GM21423 (cell line): ENCODE results near the gene SSPN.

Experiments used
- ATAC-seq: cut with Tn5 transposase; IDR thresholded peaks from one replicate; pipeline ENCODE4 v1.9.1; 2021; ENCODE audit warnings: mild to moderate bottlenecking, moderate library complexity; ENCODE audit not compliant: unreplicated experiment

Gene SSPN

DNA sequence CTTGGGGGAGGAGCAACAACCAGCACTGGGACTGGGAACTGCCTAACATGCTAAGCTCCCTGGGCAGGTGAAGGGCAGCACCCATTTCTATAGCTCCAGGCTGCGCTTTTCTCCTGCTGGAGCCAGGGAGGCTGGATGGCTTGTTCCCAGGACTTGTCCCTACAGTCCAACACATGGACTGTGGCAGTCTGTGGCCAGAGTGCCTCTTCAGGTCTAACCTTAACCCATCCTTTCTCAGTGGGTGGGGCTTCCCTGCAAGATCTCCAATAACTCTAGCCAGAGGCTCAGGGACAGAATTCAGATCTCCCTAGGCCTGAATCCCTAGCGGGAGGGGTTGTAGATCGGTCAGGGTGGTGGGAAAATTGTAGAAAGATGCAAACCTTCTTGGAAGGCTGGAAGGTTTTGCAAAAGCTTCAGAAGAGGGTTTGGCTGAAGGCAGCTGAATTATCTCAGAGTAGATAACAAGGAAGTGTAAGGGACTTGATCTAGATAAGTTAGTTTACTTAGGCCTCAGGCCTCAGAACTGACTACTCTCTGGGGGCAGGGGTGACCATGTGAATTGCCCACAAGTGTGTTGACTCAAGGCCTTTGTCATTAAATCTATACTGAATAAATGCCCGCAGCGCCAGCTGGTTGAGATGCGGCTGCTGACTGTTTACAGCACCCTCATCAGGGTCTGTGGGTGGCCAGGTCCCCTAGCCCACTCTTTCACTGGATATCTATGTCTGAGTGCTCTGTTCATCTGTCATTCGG is 60.7 kb downstream of the SSPN start:
- no peak for ATAC-seq

DNA sequence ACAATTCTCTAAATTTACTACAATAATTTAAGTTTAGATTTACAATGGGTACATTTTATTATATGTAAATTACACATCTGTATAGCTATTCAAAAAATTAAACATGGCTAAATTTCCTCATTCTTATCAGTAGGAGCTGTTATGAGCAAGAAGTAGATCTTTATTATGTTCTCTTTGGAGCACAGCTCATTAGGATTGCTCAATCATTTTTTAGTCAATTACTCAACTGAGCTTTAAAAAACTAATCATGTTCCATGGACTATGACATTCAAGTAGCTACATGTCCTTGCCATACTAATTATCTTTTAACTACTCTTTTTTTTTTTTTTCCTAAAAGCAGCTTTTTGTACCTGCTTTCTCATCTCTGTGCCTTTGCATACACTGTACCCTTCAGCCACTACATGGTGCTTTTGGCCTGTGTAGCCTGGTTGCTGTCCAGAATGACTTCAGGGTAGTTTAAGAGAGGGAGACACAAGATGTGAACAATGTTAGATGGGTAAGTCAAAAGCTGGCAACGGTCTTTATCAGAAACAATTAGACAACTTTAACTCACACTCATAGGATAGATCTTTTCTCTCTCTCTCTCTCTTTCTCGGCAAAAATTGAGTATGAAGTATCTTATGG is 69.0 kb downstream of the SSPN start:
- no peak for ATAC-seq

DNA sequence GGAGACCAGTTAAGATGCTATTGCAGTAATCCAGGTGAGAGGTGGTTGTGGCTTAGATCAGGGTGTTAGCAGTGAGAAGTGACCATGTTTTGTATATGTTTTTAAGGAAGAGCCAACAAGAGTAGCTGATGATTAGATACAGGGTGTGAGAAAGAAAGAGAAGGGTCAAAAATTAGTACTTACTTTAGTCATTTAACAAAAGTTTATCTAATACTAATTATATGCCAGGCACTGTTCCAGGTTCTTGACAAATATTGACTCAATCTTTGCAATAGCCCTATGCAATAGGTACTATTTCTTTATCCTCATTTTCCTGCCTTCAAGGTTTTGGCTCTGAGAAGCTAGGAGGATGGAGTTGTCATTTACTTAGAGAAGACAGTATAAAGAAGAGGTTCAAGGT is 70.2 kb downstream of the SSPN start:
- ATAC-seq, result no peak

DNA sequence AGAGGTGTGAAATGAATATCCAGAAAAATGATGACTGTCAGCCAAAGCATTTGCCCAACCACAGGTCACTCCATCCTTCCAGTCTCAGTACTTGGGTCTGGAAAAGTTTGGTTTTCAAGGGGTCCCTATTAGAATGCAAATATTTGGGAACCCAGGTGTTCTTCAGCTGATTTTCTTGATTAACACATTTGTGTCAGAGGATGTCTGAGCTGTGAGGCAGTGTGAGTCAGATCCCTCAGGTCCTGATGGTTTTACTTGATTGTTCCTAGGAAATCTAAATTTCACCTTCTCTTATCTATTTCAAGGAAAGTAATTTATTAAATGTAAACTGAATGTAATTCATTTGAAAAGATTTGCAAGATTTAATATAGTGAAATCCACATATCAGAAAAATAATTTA is 71.5 kb downstream of the SSPN start:
- ATAC-seq, result no peak

DNA sequence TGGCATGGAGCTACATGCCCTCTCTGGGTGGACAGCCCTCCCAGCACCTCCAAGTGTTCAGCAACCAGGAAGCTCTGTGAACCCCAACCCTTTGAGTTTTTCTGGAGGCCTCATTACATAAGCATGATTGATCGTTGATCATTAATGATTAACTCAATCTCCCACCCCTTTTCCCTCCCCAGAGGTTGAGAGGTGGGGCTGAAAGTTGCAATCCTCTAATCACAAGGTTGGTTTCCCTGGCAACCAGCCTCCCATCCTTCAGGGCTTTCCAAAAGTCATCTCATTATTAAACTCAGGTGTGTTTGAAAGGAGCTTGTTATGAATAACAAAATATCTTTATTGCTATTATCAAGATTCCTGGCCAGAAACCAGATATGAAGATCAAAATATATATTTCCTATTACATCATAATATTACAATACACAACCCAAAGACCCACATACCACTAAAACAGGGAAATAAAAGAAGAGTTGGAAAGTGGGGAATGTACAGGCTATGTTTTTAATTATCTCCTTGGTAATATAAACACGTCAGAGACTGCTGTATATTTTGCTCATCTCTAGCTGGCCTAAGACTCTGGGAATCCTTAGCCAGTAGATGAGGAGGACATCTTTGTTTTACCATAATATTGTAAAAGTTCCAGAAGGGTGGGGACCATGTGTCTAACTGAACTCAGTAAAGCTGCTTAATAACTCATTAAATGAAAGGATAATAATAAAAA is 73.6 kb downstream of the SSPN start:
- no peak for ATAC-seq

DNA sequence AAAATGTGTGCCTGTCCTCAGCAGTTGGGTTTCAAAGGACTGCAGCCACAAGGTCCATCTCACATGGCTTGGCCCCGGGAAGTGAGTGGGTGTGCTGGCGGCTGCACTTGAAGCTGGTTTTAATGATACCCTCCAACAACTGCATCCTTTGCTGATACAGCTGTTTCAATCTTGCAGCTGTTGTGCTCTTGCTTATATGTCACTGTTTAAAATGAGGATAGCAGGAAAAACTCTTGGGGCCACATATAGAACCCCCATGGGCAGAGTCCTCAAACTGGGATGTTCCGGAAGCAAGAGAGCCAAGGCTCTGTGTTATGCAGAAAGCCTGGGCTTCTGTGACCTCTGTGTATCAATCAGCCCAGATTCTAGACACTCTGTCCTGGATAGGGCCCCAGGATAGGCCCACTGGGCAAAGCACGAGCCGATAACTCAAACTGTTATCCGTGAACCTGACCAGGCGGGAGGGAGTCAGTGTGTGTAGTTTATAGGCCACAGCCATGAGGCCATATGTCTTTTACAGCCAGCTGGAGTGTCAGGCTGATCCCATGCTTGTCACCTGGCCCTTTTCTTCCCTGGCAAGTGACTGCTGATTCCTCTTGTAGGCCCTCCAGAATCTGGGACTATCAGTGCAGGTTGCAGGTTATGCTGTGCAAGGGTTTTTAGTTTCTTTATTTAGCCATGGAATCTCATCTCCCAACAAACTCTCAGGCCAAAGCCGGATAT is 74.3 kb downstream of the SSPN start:
- no peak for ATAC-seq

DNA sequence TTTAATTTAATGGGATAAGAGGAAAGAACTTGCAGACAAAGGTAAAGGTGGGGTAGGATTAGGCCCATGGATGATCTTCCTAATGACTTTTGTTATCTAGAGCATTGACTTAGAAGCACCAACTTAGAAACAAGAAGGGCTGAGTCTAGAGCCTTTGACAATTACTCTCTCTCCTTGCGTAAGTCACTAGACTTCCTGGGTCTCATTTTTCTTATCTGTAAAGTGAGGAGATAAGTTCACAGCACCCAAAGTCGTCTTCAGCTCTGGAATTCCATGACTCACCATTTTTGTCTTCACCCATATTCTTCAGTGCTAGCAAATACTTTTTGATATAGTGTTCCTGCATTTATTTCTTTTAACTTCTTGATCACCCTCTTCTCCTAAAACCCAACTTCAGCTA is 75.7 kb downstream of the SSPN start:
- no peak for ATAC-seq

DNA sequence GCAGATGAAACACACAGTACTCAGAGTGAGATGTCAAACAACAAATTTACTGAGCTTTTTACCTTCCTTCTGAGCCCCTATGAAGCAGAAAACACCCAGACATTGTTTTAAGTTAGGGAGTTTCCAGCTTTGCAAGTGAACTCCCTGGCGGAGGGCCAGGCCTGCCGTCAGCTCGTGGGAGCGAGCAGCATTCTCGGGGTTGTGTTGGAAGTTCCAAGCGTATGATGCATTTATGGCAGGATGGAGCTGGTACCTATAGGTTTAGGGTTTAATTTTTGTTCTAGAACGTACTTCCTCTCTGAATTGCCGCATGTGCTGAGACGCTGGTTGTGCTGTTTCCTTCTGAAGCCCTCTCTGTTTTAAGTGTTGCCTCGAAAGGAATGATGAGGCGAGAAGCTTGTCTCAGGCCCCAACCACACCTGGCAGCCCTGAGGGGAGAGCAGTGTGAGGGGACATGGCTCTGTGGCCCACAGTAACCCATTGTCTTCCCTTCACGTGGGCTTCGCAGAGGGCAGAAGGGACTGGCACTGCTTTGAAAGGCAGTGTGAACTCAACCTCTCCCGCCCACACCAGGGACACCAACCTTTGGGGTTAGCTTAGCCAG is 76.6 kb downstream of the SSPN start:
- ATAC-seq, result no peak

DNA sequence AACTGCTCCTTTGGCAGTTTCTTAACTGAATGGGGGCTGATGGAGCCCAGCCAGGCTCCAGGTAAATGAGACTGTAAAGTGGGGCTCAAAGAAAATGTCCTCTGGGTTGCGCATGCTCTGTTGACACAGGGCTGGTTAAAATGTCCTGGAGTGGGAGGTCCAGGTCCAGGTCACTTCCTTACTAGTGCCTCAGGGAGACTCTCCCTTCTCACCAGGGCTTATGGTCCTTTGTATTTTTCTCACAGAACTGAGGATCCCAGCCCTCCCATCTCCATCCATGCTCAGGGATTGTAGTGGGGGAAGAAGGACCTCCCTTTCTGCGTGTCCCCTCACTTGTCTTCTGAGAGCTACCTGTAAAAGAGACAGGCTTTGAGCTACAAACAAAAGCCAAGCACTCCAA is 77.5 kb downstream of the SSPN start:
- ATAC-seq, result no peak

DNA sequence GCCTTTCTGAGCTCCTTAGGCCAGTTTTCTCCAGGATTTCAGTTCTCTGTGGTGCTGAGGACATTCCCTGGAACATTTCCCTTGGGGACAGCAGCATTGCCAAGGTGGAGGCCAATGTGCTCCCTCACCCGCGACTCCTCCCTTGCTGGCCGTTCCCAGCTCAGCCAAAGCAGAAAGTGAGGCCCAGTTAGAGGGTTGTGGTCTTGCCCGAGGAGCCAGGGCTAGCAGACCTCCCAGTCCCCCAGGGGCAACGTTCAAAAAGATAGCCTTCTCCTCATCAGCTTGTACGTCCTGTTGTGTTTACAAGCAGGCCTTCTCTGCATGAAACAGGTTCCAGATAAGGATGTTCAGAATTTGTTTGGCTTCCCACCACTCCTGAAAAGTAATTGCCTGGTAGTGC is 78.4 kb downstream of the SSPN start:
- ATAC-seq, result no peak

DNA sequence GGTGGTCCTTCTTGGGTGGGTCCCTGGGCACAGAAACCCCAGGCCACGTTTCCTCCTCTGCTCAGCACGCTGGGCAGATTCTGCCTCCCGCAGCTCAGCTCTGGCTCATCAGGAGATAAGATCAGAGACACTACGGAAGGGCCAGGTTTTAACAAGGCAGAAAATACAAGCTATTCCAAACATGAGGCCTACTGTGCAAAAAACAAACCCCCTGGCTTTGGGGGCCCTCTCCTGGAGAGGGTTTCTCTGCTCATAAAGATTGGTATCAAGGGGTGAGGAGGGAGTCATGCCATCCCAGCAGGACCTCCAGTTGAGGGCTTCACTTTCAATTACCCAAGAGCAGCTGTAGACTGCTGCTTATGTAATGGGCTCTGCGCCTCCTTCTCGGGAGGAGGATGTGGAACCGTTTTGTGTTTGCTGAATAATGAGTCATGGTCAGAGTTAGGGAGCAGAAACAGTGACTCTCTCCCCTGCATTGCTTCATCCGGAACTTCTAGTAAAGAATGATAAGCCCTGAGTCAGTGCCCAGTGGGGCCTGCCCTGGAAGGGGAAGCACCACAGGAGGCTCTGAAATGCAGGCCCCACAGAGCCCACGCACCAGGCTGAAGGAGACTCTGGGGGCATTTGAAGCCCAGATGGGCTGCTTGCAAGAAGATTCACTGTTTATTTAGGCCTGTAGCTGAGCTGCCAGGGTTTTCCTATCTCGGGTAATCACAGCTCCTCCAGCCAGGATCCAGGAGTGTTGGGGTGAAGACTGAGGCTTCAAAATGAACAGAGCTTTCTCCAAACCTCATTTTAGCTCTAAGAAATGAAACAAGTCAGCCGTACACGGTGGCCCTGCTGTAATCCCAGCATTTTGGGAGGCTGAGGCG is 79.3 kb downstream of the SSPN start:
- peak; percentile 89 for ATAC-seq

DNA sequence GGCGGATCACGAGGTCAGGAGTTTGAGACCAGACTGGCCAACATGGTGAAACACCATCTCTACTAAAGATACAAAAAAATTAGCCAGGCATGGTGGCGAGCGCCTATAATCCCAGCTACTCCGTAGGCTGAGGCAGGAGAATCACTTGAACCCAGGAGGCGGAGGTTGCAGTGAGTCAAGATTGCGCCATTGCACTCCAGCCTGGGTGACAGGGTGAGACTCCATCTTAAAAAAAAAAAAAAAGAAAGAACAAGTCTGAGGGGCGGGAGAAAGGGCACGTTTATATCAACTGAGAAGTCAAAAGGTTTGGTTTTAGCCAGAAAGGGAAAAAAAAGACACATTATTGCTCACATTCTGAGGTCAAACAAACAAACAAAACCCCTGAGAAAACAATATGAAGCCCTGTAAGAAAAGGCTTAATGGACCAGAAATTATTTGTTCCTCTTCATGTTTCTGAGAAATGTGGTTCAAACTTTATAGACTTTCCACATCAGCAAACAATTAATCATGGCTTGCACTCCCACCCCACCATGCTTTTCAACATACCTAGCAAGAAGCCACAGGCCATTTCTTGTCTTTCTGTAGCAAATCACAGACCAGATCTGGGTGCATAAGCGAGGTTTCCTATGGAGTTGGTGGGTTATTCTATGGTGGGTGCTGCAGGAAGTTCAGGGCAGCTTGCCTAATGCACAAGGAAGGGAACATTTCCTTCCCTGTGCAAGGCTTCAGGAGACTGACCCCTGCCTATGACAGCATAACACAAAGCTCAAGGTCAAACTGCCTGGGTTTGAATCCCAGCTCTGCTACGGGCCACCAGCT is 80.1 kb downstream of the SSPN start:
- ATAC-seq, result no peak

DNA sequence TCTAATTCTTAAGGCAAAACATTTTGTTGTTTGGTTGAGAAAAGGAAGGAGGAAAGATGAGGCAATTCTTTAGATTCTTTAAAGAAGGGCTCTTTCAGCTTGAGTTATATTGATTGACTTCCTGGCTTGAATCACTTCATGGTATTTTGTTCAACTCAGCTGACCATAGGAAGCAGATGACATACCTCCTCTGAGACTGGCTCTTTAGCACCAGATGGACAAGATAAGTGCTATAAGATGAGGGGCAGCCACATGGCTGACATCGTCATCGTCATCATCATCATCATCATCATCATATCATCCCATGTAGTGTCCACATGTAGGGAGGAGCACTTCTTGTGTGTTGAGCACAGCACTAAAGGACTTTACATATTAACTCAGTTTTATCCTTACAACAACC is 81.3 kb downstream of the SSPN start:
- ATAC-seq, result no peak

DNA sequence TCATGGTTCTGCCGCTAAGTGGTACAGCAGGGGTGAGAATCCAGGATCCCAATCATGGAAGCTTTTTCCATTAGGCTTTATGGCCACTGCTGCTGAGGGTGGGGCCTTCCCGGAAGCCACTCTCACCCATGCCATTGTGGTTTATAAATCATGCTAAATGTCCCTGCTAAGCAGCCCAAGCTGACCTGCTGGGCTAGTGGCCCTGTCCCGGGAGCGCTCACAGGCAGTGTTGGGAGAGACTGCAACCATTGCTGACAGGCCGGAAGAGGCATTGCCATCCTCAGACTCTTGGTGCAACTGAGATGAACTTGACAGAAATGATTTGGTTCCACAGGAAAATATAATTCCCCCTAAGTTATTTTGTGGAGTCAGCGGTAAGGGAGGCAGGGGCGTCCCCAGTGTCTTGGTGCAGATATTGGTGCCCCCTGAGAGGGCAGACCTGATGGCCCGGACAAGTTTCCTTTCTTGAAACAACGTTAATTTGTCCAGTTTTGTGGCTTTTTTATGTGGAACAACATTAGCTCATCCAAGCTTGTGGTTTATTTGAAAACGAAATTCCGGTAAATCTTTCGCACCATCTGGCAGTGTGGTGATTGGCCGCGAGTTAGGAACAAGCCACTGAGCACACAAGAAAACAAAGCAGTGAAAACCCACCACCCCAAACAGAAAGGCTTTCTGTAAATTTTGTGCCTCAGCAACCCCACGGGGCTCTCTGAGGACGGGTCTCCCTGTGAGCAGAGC is 82.3 kb downstream of the SSPN start:
- no peak for ATAC-seq

DNA sequence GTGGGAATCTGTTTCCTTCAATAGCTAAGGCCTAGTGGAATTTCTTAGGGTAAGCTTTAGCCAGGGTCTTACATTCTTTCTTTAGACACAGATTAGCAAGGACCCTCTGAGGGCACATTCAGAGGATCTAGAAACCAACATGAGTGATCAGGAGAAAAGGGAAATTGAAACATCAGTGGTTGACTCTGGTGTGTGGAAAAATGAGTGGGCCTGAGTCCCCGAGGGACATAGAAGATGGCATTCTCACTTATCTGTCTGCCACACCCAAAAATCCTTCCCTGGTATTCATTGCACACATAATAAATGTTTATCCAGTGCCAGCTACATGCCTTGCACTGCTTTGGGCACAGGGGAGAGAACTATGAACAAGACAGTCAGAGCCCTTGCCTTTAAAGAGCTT is 82.9 kb downstream of the SSPN start:
- no peak for ATAC-seq

DNA sequence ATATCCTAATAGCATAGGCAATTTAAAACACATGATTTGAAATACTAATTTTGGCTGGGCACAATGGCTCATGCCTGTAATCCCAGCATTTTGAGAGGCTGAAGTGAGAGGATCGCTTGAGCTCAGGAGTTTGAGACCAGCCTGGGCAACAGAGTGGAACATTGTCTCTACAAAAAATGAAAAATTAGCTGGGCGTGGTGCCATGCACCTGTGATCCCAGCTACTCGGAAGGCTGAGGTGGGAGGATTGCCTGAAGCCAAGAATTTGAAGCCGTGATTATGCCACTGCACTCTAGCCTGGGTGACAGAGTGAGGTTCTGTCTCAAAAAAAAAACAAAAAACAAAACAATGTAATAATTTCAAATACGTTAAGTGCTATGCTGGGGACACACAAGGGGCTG is 83.3 kb downstream of the SSPN start:
- no peak for ATAC-seq

DNA sequence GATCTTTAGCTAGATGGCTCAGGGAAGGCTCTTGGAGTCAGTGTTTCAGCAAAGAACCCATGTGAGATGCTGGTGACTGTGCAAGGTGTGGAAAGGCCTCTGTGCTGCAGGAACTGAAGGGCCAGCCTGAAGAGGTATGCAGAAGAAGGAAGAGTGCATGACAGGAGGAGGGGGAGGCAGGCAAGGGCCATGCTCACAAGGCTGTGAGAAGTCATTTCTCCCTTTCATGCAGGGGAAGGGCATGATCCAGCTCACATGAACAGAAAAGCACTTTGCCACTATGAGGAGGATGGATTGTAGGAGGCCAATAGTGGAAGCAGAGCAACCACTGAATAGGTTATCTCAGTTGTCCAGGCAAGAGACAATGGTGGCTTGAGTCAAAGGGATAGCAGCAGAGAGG is 83.7 kb downstream of the SSPN start:
- no peak for ATAC-seq

DNA sequence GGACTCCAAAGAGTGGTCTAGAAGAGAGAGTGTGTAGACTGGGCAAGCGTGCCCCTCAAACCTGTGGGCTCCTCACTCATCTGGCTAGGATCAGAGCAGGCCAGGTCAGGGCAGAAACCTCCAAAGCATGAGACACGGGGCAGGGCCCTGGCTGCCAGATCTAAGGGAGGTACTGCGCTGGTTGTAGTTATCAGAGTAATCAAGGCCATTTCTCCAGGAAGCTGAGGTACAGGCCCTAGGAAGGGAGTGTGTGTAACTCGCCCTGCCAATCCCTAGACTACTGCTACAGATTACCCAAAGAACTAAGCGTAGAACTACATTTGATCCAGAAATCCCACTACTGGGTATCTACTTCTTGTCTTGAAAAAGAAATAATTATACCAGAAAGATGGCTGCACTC is 84.5 kb downstream of the SSPN start:
- ATAC-seq, result no peak

DNA sequence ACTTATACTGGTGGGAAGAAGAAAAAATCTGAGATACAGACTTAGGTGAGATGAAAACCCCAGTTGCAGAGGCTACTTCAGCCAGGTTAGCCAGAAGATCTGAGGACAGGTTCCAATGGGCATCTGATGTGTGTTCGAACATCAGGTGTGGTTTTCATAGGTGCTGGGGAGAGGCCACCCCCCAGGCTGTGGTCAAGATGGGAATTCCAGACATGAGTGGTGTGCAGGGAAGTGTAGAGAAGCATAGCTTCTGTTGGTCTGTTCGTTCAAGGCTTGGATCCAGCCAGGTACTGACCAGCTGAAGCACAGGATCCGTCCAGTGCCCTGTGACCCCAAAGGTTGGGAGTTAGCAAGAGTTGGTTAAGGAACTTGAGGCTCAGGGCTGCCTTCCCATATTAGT is 85.5 kb downstream of the SSPN start:
- ATAC-seq, result no peak
